GM19467 (cell line): ENCODE results near the gene ZMYM5.
"Not testable (repeated sequence)": the region's sequence is repeated elsewhere in the genome, so short reads cannot be mapped to it uniquely, and the experiment has no call there.

ENCODE experiments used
- ATAC-seq: cut with Tn5 transposase; IDR thresholded peaks from one replicate; pipeline ENCODE4 v1.9.1; 2021; ENCODE audit warnings: mild to moderate bottlenecking, moderate library complexity; ENCODE audit not compliant: unreplicated experiment

The ZMYM5 gene

GRCh38 chr13:19822673-19823072 lies 40.8 kb downstream of the ZMYM5 start:
- no peak for ATAC-seq

- ATAC-seq = no peak
Observed at GRCh38 chr13:19818223-19818842, 45.1 kb downstream of the ZMYM5 start.

GRCh38 chr13:19817510-19818158 lies 45.8 kb downstream of the ZMYM5 start:
- ATAC-seq = no peak

GRCh38 chr13:19817106-19817505 lies 46.3 kb downstream of the ZMYM5 start:
- no peak for ATAC-seq

GRCh38 chr13:19815842-19816241 lies 47.6 kb downstream of the ZMYM5 start:
- ATAC-seq = not testable (repeated sequence)

DNA sequence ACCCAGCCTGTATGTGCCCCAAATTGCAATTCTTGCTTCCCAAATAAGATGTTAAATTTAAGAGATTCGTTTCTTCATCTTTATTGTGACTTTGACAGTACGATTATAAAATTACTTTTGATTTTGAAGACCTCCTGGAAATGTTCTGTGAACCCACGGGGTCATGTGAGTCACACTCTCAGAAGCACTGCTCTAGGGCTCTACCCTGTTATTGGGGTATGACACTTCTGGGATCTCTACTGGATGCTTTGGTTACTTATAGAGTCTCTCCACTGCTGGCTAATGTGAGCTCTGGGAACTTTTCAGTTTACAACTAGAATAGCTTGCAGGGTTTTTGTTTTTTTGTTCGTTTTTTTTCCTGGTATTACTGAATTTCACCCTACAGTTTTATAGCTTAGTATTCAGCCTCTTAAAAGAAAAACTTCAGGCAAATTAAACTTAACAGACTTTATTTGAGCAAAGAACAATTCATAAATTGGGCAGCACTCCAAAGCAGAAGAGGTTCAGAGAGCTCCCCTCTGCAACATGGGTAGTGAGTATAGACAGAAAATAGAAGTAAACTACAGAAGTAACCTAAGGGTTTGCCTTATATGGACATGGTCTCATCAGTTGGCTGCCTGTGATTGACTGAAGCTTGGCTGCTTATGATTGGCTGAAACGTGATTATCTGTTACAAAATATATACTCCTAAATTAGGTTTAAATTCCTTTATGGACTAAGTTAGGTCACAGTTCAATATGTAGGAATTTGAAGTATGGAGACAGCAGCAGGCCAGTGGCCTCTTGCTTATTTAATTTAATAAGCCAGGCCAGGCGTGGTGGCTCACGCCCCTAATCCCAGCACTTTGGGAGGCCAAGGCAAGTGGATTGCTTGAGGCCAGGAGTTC lies 52.2 kb downstream of the ZMYM5 start:
- no peak for ATAC-seq

DNA sequence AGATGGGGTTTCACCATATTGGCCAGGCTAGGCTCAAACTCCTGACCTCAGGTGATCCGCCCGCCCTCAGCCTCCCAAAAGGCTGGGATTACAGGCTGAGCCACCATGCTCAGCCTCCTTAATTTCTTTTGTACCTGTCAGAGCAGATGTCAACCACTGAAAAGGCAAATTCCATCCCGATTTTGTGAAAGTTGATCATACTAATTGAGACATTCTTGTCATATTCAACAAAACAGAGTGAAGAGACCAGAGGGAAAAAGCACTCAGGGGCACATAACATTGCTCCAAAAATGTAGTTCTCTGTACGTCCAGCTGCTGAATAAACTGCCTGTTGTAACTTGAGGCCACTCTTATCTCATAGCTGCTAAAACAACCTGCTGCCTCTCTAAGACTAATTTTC lies 53.3 kb downstream of the ZMYM5 start:
- no peak for ATAC-seq

GRCh38 chr13:19805765-19806164 lies 57.7 kb downstream of the ZMYM5 start:
- ATAC-seq = no peak

GRCh38 chr13:19795956-19796355 lies 67.5 kb downstream of the ZMYM5 start:
- ATAC-seq = no peak

GRCh38 chr13:19794631-19795030 lies 68.8 kb downstream of the ZMYM5 start:
- ATAC-seq = no peak

DNA sequence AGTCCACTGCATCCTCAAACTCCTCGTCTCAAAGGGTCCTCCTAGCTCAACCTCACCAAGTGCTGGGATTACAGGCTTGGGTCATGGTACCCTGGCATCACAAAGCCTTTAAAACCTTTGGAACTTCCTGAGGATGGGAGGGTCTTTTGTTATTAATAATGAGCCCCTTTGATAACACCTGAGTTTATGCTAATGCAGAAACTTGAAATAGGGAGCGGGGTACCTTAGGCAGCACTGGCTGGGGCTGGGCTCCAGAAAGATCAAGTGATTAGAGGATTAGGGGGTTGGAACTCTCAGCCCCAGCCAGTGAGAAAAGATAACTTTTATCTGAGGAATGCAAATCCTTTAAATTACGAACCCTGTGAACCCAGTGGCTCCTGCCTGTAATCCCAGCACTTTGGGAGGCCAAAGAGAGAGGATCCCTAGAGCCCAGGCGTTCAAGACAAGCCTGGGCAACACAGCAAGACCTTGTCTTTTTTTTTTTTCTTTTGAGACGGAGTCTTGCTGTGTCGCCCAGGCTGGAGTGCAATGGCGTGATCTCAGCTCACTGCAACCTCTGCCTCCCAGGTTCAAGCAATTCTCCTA lies 71.4 kb downstream of the ZMYM5 start:
- ATAC-seq = no peak

GRCh38 chr13:19782727-19783682 lies 80.4 kb downstream of the ZMYM5 start, which contains the start of gene PSPC1:
Gene PSPC1, minus strand, starts transcription at chr13:19782945. Its CDS starts 188 bp downstream, at chr13:19782757.
- peak; percentile 83 for ATAC-seq

- ATAC-seq = peak; percentile 46
Observed at GRCh38 chr13:19782049-19782726, 81.3 kb downstream of the ZMYM5 start.

GRCh38 chr13:19781526-19781925 lies 81.9 kb downstream of the ZMYM5 start:
- no peak for ATAC-seq

- ATAC-seq = not testable (repeated sequence)
Observed at GRCh38 chr13:19780753-19781418, 82.6 kb downstream of the ZMYM5 start.
